Trophoblast cell (in vitro differentiated cells and primary cell): ENCODE measurements around the gene ZBTB16.
A peak's percentile ranks its signal among the peaks of the same experiment; 100 is the strongest.

Source experiments
- DNase-seq, 2 donors: peaks; one replicate each; pipeline ENCODE4 v3.0.0-alpha.2; 2016
- H2AFZ ChIP-seq: 2 replicates; pipeline ENCODE4 v1.6.1; 2013; ENCODE audit warnings: low read length, moderate library complexity, mild to moderate bottlenecking; ENCODE audit not compliant: insufficient read depth, poor library complexity
- H2AK5ac ChIP-seq: 2 replicates; pipeline ENCODE4 v1.6.1; 2013; ENCODE audit warnings: mild to moderate bottlenecking, low read length
- H2BK120ac ChIP-seq: 2 replicates; pipeline ENCODE4 v1.6.1; 2013; ENCODE audit warnings: low read length, mild to moderate bottlenecking, moderate library complexity; ENCODE audit not compliant: insufficient read depth, poor library complexity
- H2BK12ac ChIP-seq: 2 replicates; pipeline ENCODE4 v1.6.1; 2013; ENCODE audit warnings: mild to moderate bottlenecking, low read length, moderate library complexity
- H2BK5ac ChIP-seq: 2 replicates; pipeline ENCODE4 v1.6.1; 2013; ENCODE audit warnings: low read length, low read depth, moderate library complexity, mild to moderate bottlenecking; ENCODE audit not compliant: poor library complexity
- H3K14ac ChIP-seq: 2 replicates; pipeline ENCODE4 v1.6.1; 2013; ENCODE audit warnings: mild to moderate bottlenecking, low read length
- H3K18ac ChIP-seq: 2 replicates; pipeline ENCODE4 v1.6.1; 2013; ENCODE audit warnings: mild to moderate bottlenecking, low read length
- H3K23ac ChIP-seq: 2 replicates; pipeline ENCODE4 v1.6.1; 2013; ENCODE audit warnings: low read length
- H3K27ac ChIP-seq: 2 replicates; pipeline ENCODE4 v1.5.1; 2013; ENCODE audit warnings: low read depth, mild to moderate bottlenecking, inconsistent platforms, low read length, moderate library complexity
- H3K27me3 ChIP-seq: 2 replicates; pipeline ENCODE4 v1.6.1; 2013; ENCODE audit warnings: inconsistent platforms, mild to moderate bottlenecking, low read length, moderate library complexity; ENCODE audit not compliant: insufficient read depth
- H3K36me3 ChIP-seq, 2 experiments: 1 replicate in 1 of 2; 2 replicates in 1 of 2; pipeline ENCODE4 v1.6.1; 2013; ENCODE audit warnings: low read length in 2 of 2, mild to moderate bottlenecking in 2 of 2, moderate library complexity in 1 of 2; ENCODE audit not compliant: insufficient read depth in 2 of 2, control insufficient read depth in 1 of 2
- H3K4ac ChIP-seq: 2 replicates; pipeline ENCODE4 v1.6.1; 2013; ENCODE audit warnings: low read depth, mild to moderate bottlenecking, low read length, moderate library complexity
- H3K4me1 ChIP-seq, 2 experiments: 1 replicate in 1 of 2; 2 replicates in 1 of 2; pipeline ENCODE4 v1.6.1; 2013; ENCODE audit warnings: low read length in 2 of 2, mild to moderate bottlenecking in 2 of 2, moderate library complexity in 1 of 2; ENCODE audit not compliant: insufficient read depth in 2 of 2, control insufficient read depth in 1 of 2
- H3K4me2 ChIP-seq: 2 replicates; pipeline ENCODE4 v1.6.1; 2013; ENCODE audit warnings: inconsistent platforms, mild to moderate bottlenecking, low read length, moderate library complexity
- H3K4me3 ChIP-seq: 2 replicates; pipeline ENCODE4 v1.5.1; 2013; ENCODE audit warnings: mild to moderate bottlenecking, low read depth, low read length, inconsistent platforms
- H3K79me1 ChIP-seq: one replicate; pipeline ENCODE4 v1.6.1; 2013; ENCODE audit warnings: low read length
- H3K79me2 ChIP-seq: 2 replicates; pipeline ENCODE4 v1.6.1; 2013; ENCODE audit warnings: low read length, mild to moderate bottlenecking; ENCODE audit not compliant: control insufficient read depth, insufficient read depth, poor library complexity
- H3K9ac ChIP-seq: 2 replicates; pipeline ENCODE4 v1.6.1; 2013; ENCODE audit warnings: mild to moderate bottlenecking, low read length
- H3K9me3 ChIP-seq: 2 replicates; pipeline ENCODE4 v1.6.1; 2013; ENCODE audit warnings: low read depth, mild to moderate bottlenecking, control low read depth, inconsistent platforms, low read length; ENCODE audit not compliant: insufficient read depth
- H4K12ac ChIP-seq: 2 replicates; pipeline ENCODE4 v1.6.1; 2013; ENCODE audit warnings: low read depth, mild to moderate bottlenecking, low read length, moderate library complexity
- H4K8ac ChIP-seq: 2 replicates; pipeline ENCODE4 v1.6.1; 2013; ENCODE audit warnings: low read depth, mild to moderate bottlenecking, low read length, moderate library complexity
- H4K91ac ChIP-seq: one replicate; pipeline ENCODE4 v1.6.1; 2013; ENCODE audit warnings: low read depth, mild to moderate bottlenecking, low read length, moderate library complexity
- WGBS: extraction: QIAGEN DNeasy Blood & Tissue Kit; methylation state at CpG from one replicate; pipeline ENCODE4 v1.1.7; 2013; ENCODE audit warnings: missing lambda C conversion rate; ENCODE audit not compliant: insufficient read length, insufficient coverage; ENCODE audit errors: extremely low coverage; 5-methylcytosine and 5-hydroxymethylcytosine counted together

Gene ZBTB16

GRCh38 chr11:114040706-114041211 is 18.8 kb upstream of the ZBTB16 start:
- Histone ChIP-seq H3K9me3 (no peaks in the 10 kb centered on the region), H3K79me1 (no peaks in the 10 kb centered on the region), H3K4me1 (no peaks in the 10 kb centered on the region), H2AK5ac (no peak overlapping the region), H3K79me2 (no peaks in the 10 kb centered on the region), H3K4ac (no peak overlapping the region), H4K12ac (no peak overlapping the region), H4K8ac (no peak overlapping the region), H3K18ac (no peak overlapping the region), H2BK5ac (no peak overlapping the region), H2BK12ac (no peak overlapping the region), H3K14ac (no peak overlapping the region), H3K36me3 (no peaks in the 10 kb centered on the region), H4K91ac (no peak overlapping the region), H3K4me3 (no peak overlapping the region), H3K27me3 (peaks cover 2% of the 10 kb centered on the region), H2AFZ (no peak overlapping the region), H3K23ac (no peak overlapping the region), H2BK120ac (no peak overlapping the region), H3K4me2 (no peak overlapping the region), H3K9ac (no peak overlapping the region), H3K27ac (no peak overlapping the region)
- DNase-seq: no peak
- WGBS: no CpG with 5 or more reads among the region's 7 CpGs

GRCh38 chr11:114042234-114042633 is 17.3 kb upstream of the ZBTB16 start:
- no CpG with 5 or more reads among the region's 5 CpGs for WGBS

GRCh38 chr11:114044042-114044871 is 15.3 kb upstream of the ZBTB16 start:
- no CpG with 5 or more reads among the region's 10 CpGs for WGBS
- no peak overlapping the region for H2AFZ ChIP-seq
- H3K27ac ChIP-seq: no peak overlapping the region
- no peak overlapping the region for H4K12ac ChIP-seq
- no peaks in the 10 kb centered on the region for H3K27me3 ChIP-seq
- H3K18ac ChIP-seq: no peak overlapping the region
- H3K9me3 ChIP-seq: no peaks in the 10 kb centered on the region
- H3K79me1 ChIP-seq: no peaks in the 10 kb centered on the region
- no peak overlapping the region for H3K14ac ChIP-seq
- H4K8ac ChIP-seq: no peak overlapping the region
- H2BK12ac ChIP-seq: no peak overlapping the region
- no peak overlapping the region for H2BK120ac ChIP-seq
- H3K36me3 ChIP-seq: no peaks in the 10 kb centered on the region
- no peak overlapping the region for H2AK5ac ChIP-seq
- no peak overlapping the region for H2BK5ac ChIP-seq
- H3K4me3 ChIP-seq: peak overlapping the region; percentile 49
- DNase-seq: no peak
- H3K4me2 ChIP-seq: no peak overlapping the region
- no peaks in the 10 kb centered on the region for H3K79me2 ChIP-seq
- H3K23ac ChIP-seq: no peak overlapping the region
- no peak overlapping the region for H3K4ac ChIP-seq
- no peak overlapping the region for H3K9ac ChIP-seq
- H3K4me1 ChIP-seq: no peaks in the 10 kb centered on the region
- H4K91ac ChIP-seq: no peak overlapping the region

More at GRCh38 chr11:114042234-114042633, 17.3 kb upstream of the ZBTB16 start:
- Histone ChIP-seq H3K27ac (no peak overlapping the region), H3K9me3 (no peaks in the 10 kb centered on the region), H2BK5ac (no peak overlapping the region), H4K8ac (no peak overlapping the region), H2AFZ (no peak overlapping the region), H3K4ac (no peak overlapping the region), H3K18ac (no peak overlapping the region), H3K23ac (no peak overlapping the region), H4K91ac (no peak overlapping the region), H3K4me2 (no peak overlapping the region), H2BK12ac (no peak overlapping the region), H2BK120ac (no peak overlapping the region), H3K4me1 (no peaks in the 10 kb centered on the region), H3K14ac (no peak overlapping the region), H3K36me3 (no peaks in the 10 kb centered on the region), H3K27me3 (peaks cover 2% of the 10 kb centered on the region), H2AK5ac (no peak overlapping the region), H4K12ac (no peak overlapping the region), H3K4me3 (no peak overlapping the region), H3K79me1 (no peaks in the 10 kb centered on the region), H3K9ac (no peak overlapping the region), H3K79me2 (no peaks in the 10 kb centered on the region)
- no peak for DNase-seq

GRCh38 chr11:114047327-114047726 is 12.2 kb upstream of the ZBTB16 start:
- Histone ChIP-seq H2BK120ac (no peak overlapping the region), H2AFZ (no peak overlapping the region), H3K9ac (no peak overlapping the region), H2BK5ac (no peak overlapping the region), H3K18ac (no peak overlapping the region), H3K27me3 (no peaks in the 10 kb centered on the region), H3K4me1 (no peaks in the 10 kb centered on the region), H4K91ac (no peak overlapping the region), H3K14ac (no peak overlapping the region), H3K4ac (no peak overlapping the region), H3K9me3 (no peaks in the 10 kb centered on the region), H3K79me2 (no peaks in the 10 kb centered on the region), H3K4me2 (no peak overlapping the region), H2BK12ac (no peak overlapping the region), H4K12ac (no peak overlapping the region), H3K23ac (no peak overlapping the region), H3K27ac (no peak overlapping the region), H3K36me3 (no peaks in the 10 kb centered on the region), H4K8ac (no peak overlapping the region), H2AK5ac (no peak overlapping the region), H3K4me3 (no peak overlapping the region), H3K79me1 (no peaks in the 10 kb centered on the region)
- no CpG with 5 or more reads among the region's 4 CpGs for WGBS
- no peak for DNase-seq
